ENCODE measurements around the gene AP2A1. TPM values are rescaled to one million over a fixed set of nuclear protein-coding genes. Genes with fewer than 3 reads are reported as not detected.
A peak's percentile ranks its signal among the peaks of the same experiment; 100 is the strongest.

Gene AP2A1
- total RNA-seq, 1 experiment from 2014 or later, result 119 TPM

DNA sequence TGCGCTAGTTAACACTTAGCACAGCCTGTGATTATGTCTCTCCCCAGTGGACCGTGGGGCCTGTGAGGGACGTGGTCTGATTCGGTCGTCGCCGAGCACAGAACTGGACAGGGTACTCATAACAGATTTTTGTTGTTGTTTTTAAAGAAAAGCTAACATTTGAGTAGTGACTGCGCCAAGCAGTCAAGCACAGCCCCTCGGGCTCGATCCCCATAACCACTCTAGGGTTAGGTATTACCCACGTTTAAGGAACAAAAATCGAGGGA, 83.4 kb downstream of the AP2A1 start:
- peaks cover 22% of the 10 kb centered on the region for H3K4me1 Mint-ChIP-seq
- peaks cover 21% of the 10 kb centered on the region for H3K36me3 Mint-ChIP-seq
- ATAC-seq, result no peak; the same call in 1 of the 2 replicates
- ChIA-PET POLR2A (interaction anchor here (0.8 to 2.6 kb wide), 9 partner anchors 11 to 104 kb away, joined by 3 to 13 read pairs (median 5); partner anchors contain the start of genes AKT1S1, AP2A1, FUZ and TBC1D17), CTCF (interaction anchor here (0.6 to 2.5 kb wide), 12 partner anchors 9 to 280 kb away, joined by 3 to 22 read pairs (median 3); partner anchors contain the start of gene FUZ)
- no peak for DNase-seq (ENCODE audit: low spot score)
- TF ChIP-seq CREM (CRISPR knock-in tag; IDR thresholded peaks at IDR 0.05) (no peak), JAZF1 (CRISPR knock-in tag; IDR thresholded peaks at IDR 0.05) (no peak), ZNF396 (CRISPR knock-in tag; IDR thresholded peaks at IDR 0.05; ENCODE audit: borderline replicate concordance) (no peak), NR2C2 (CRISPR knock-in tag; IDR thresholded peaks at IDR 0.05) (no peak), ETV6 (CRISPR knock-in tag; IDR thresholded peaks at IDR 0.05) (no peak), TP53 (CRISPR knock-in tag; IDR thresholded peaks at IDR 0.05) (no peak), ATF1 (CRISPR knock-in tag; IDR thresholded peaks at IDR 0.05) (no peak), MAX (CRISPR knock-in tag; IDR thresholded peaks at IDR 0.05) (no peak), HMGA2 (CRISPR knock-in tag; IDR thresholded peaks at IDR 0.05) (no peak)
- TF ChIP-seq, protein P1, sequence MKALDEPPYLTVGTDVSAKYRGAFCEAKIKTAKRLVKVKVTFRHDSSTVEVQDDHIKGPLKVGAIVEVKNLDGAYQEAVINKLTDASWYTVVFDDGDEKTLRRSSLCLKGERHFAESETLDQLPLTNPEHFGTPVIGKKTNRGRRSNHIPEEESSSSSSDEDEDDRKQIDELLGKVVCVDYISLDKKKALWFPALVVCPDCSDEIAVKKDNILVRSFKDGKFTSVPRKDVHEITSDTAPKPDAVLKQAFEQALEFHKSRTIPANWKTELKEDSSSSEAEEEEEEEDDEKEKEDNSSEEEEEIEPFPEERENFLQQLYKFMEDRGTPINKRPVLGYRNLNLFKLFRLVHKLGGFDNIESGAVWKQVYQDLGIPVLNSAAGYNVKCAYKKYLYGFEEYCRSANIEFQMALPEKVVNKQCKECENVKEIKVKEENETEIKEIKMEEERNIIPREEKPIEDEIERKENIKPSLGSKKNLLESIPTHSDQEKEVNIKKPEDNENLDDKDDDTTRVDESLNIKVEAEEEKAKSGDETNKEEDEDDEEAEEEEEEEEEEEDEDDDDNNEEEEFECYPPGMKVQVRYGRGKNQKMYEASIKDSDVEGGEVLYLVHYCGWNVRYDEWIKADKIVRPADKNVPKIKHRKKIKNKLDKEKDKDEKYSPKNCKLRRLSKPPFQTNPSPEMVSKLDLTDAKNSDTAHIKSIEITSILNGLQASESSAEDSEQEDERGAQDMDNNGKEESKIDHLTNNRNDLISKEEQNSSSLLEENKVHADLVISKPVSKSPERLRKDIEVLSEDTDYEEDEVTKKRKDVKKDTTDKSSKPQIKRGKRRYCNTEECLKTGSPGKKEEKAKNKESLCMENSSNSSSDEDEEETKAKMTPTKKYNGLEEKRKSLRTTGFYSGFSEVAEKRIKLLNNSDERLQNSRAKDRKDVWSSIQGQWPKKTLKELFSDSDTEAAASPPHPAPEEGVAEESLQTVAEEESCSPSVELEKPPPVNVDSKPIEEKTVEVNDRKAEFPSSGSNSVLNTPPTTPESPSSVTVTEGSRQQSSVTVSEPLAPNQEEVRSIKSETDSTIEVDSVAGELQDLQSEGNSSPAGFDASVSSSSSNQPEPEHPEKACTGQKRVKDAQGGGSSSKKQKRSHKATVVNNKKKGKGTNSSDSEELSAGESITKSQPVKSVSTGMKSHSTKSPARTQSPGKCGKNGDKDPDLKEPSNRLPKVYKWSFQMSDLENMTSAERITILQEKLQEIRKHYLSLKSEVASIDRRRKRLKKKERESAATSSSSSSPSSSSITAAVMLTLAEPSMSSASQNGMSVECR (CRISPR knock-in tag; IDR thresholded peaks at IDR 0.05; ENCODE audit: borderline replicate concordance), result no peak
- TF ChIP-seq, protein P2, sequence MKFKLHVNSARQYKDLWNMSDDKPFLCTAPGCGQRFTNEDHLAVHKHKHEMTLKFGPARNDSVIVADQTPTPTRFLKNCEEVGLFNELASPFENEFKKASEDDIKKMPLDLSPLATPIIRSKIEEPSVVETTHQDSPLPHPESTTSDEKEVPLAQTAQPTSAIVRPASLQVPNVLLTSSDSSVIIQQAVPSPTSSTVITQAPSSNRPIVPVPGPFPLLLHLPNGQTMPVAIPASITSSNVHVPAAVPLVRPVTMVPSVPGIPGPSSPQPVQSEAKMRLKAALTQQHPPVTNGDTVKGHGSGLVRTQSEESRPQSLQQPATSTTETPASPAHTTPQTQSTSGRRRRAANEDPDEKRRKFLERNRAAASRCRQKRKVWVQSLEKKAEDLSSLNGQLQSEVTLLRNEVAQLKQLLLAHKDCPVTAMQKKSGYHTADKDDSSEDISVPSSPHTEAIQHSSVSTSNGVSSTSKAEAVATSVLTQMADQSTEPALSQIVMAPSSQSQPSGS (CRISPR knock-in tag; IDR thresholded peaks at IDR 0.05; ENCODE audit: borderline replicate concordance, low read depth), result no peak
- H3K27me3 Mint-ChIP-seq (ENCODE audit: low read depth), result peaks cover 3% of the 10 kb centered on the region; the same call in 1 of the 2 replicates
- peak overlapping the region; percentile 86 for H3K4me3 Mint-ChIP-seq
- peaks cover 10% of the 10 kb centered on the region for H3K9me3 Mint-ChIP-seq
- peak overlapping the region; percentile 95 for H3K27ac Mint-ChIP-seq

DNA sequence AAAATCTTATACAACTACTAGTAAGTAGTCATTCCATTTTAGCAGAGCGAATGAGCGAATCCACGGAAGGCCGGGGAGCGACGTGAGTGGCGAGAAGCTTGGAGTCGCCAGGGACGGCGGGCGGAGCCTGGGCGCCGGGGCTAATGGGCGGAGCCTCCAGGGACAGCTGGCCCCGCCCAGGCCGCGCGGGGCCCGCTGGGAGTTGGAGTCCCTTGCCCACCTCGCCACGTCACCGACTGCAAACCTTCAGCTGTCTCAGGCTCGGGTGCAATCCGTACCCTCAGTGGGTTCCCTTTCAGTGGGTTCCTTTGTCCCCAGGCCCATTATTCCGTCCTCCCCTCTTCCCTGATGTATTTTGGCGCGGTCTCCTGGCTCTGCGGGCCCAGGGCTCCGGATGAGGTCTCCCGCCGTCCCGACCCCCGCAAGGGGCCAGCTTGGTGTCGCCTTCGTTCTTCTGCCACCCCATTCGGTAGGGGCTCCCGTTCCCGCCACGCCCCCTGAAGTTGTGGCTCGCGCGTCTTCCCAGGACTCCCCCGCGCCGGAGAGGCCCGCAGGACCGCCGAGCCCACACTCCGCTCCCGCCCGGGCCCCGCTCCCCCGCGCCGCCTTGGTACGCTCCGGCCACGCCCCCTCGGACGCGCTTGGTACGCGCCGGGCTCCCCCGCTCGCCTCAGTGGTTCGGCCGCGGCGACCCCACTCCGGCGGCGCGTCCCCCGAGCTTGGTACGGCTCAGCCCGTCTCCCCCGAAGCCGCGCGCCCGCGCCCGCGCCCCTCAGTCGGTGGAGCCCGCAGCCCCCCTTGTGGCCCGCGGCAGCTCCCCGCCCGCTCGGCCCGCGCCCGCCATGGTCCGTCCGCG, 83.9 kb downstream of the AP2A1 start, which contains the start of gene PTOV1:
TSS of gene PTOV1 (plus strand) at position 673 of the 856 bp plus-strand sequence.
- DNase-seq (ENCODE audit: low spot score) (peak; percentile 88), ATAC-seq (peak; percentile 81)
- H3K36me3 Mint-ChIP-seq, result peaks cover 27% of the 10 kb centered on the region
- peak within 1 kb of the TSS; percentile 86 for H3K4me3 Mint-ChIP-seq
- ChIA-PET POLR2A (interaction anchor here (0.5 to 2.6 kb wide), 10 partner anchors 11 to 104 kb away, joined by 3 to 13 read pairs (median 6); partner anchors contain the start of genes AKT1S1, AP2A1, FUZ and TBC1D17), CTCF (interaction anchor here (0.6 to 2.5 kb wide), 13 partner anchors 8 to 280 kb away, joined by 3 to 22 read pairs (median 3); partner anchors contain the start of gene FUZ)
- peaks cover 22% of the 10 kb centered on the region for H3K4me1 Mint-ChIP-seq
- peaks cover 3% of the 10 kb centered on the region; the same call in 1 of the 2 replicates for H3K27me3 Mint-ChIP-seq (ENCODE audit: low read depth)
- H3K27ac Mint-ChIP-seq, result peak within 1 kb of the TSS; percentile 95
- H3K9me3 Mint-ChIP-seq, result peaks cover 10% of the 10 kb centered on the region
- peak; percentile 18; the same call in 1 of the 2 replicates for TF ChIP-seq NFE2L1 (CRISPR knock-in tag; IDR thresholded peaks at IDR 0.05)
- peak; percentile 91; the same call in 1 of the 2 replicates for TF ChIP-seq CREM (CRISPR knock-in tag; IDR thresholded peaks at IDR 0.05)
- TF ChIP-seq NFYB (CRISPR knock-in tag; conservative IDR thresholded peaks at IDR 0.05; ENCODE audit: low read depth), result 0 out of 2 replicates have a peak, but pooled peaks have one; percentile 12
- peak; percentile 34; the same call in 1 of the 2 replicates for TF ChIP-seq JUN (CRISPR knock-in tag; IDR thresholded peaks at IDR 0.05)
- 0 out of 2 replicates have a peak, but pooled peaks have one; percentile 26 for TF ChIP-seq MYBL2 (CRISPR knock-in tag; IDR thresholded peaks at IDR 0.05)
- no peak for TF ChIP-seq ZNF671 (CRISPR knock-in tag; IDR thresholded peaks at IDR 0.05)
- peak; percentile 52; the same call in 1 of the 2 replicates for TF ChIP-seq FOXP1 (CRISPR knock-in tag; IDR thresholded peaks at IDR 0.05; ENCODE audit: borderline replicate concordance)
- TF ChIP-seq SP1 (CRISPR knock-in tag; conservative IDR thresholded peaks at IDR 0.05), result peak; percentile 98
- TF ChIP-seq ZNF423 (CRISPR knock-in tag; IDR thresholded peaks at IDR 0.05), result peak; percentile 41; the same call in 1 of the 2 replicates
- TF ChIP-seq FOXK1 (CRISPR knock-in tag; IDR thresholded peaks at IDR 0.05), result peak; percentile 17; the same call in 1 of the 2 replicates
- 0 out of 2 replicates have a peak, but pooled peaks have one; percentile 7 for TF ChIP-seq IRF1 (CRISPR knock-in tag; IDR thresholded peaks at IDR 0.05)
- no peak for TF ChIP-seq CDX4 (CRISPR knock-in tag; IDR thresholded peaks at IDR 0.05; ENCODE audit: borderline replicate concordance)
- TF ChIP-seq, protein P2 (CRISPR knock-in tag; IDR thresholded peaks at IDR 0.05; ENCODE audit: borderline replicate concordance, low read depth), result no peak
- TF ChIP-seq, protein P3, sequence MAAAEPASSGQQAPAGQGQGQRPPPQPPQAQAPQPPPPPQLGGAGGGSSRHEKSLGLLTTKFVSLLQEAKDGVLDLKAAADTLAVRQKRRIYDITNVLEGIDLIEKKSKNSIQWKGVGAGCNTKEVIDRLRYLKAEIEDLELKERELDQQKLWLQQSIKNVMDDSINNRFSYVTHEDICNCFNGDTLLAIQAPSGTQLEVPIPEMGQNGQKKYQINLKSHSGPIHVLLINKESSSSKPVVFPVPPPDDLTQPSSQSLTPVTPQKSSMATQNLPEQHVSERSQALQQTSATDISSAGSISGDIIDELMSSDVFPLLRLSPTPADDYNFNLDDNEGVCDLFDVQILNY (CRISPR knock-in tag; IDR thresholded peaks at IDR 0.05), result peak; percentile 73; the same call in 1 of the 2 replicates
